Mucosa of descending colon (tissue), 3 donors: ENCODE measurements around the gene SOCS7. TPM values are rescaled to one million over a fixed set of nuclear protein-coding genes. Genes with fewer than 3 reads are reported as not detected.

Experiments used
- ATAC-seq: fragments of 200-7000 bp; cut with Tn5 transposase; one replicate; pipeline ENCODE4 v1.9.1; 2020; ENCODE audit warnings: mild to moderate bottlenecking, moderate library complexity
- DNase-seq, 3 donors: peaks; one replicate each; pipeline ENCODE4 v3.0.0-alpha.2; 2020
- H3K36me3 ChIP-seq: fragments of 200-600 bp; one replicate; pipeline ENCODE4 v1.8.0; 2021; ENCODE audit warnings: low read depth, mild to moderate bottlenecking
- H3K4me1 ChIP-seq: fragments of 200-600 bp; one replicate; pipeline ENCODE4 v1.8.0; 2021; ENCODE audit warnings: low read depth, mild to moderate bottlenecking
- H3K4me3 ChIP-seq: fragments of 200-600 bp; one replicate; pipeline ENCODE4 v1.8.0; 2021; ENCODE audit warnings: mild to moderate bottlenecking
- H3K9me3 ChIP-seq: fragments of 200-600 bp; one replicate; pipeline ENCODE4 v1.8.0; 2021; ENCODE audit warnings: mild to moderate bottlenecking
- CTCF ChIP-seq: fragments of 200-600 bp; IDR thresholded peaks from one replicate; pipeline ENCODE4 v1.8.0; 2022; ENCODE audit warnings: antibody characterized with exemption, mild to moderate bottlenecking
- intact Hi-C, 2 donors: fragments of 100-400 bp; cut with DNase I in 1 of 2; cut with micrococcal nuclease in 1 of 2; formaldehyde crosslinking; loops; one replicate each; pipeline versions ENCODE4 v1.11.0 to v1.11.1; 2022; cut with DNase I, micrococcal nuclease
- total RNA-seq, 3 donors: library from RNA; stranded (reverse); fragmentation: NEBNext Ultra II Directional in 2 of 3; extraction: Animal tissue kit (Norgen Biotek cat#: 25700) in 2 of 3; gene quantifications; one replicate each; pipeline versions ENCODE4 v1.2.1 to v1.2.4, GENCODE V29; 2021 to 2023
- donor health status: DM: no; HTN: no; CAD: no; lungs with moderate emphysema.
- donor health status: DM: no; HTN: no; CAD: no.
- donor health status: DM: no; HTN: yes; CAD: no.

Gene SOCS7
- total RNA-seq, 3 donors from 2014 or later: 11.4 to 26.2 (median 16.1) TPM

GRCh38 chr17:38419508-38419981 lies 67.9 kb downstream of the SOCS7 start:
- ATAC-seq: no peak
- no peak for TF ChIP-seq CTCF
- H3K4me3 ChIP-seq: no peak overlapping the region
- intact Hi-C loops: no loop called here
- H3K4me1 ChIP-seq: peaks cover 4% of the 10 kb centered on the region
- no peaks in the 10 kb centered on the region for H3K9me3 ChIP-seq
- H3K36me3 ChIP-seq: no peaks in the 10 kb centered on the region
- no peak for DNase-seq

- no peak overlapping the region for H3K4me3 ChIP-seq
- no peaks in the 10 kb centered on the region for H3K4me1 ChIP-seq
- ATAC-seq: no peak
- H3K36me3 ChIP-seq: no peaks in the 10 kb centered on the region
- DNase-seq: no peak
- intact Hi-C loops: loop anchor here in 1 of 2 donors (10.0 kb wide), 1 partner anchor 64 kb away; no protein-coding TSS in a partner anchor
- H3K9me3 ChIP-seq: no peaks in the 10 kb centered on the region
- TF ChIP-seq CTCF: no peak
These were observed 68.9 kb downstream of the SOCS7 start for GRCh38 chr17:38420518-38420917.

- intact Hi-C loops: loop anchor here in 1 of 2 donors (10.0 kb wide), 1 partner anchor 63 kb away; no protein-coding TSS in a partner anchor
- no peak for ATAC-seq
These were observed 69.7 kb downstream of the SOCS7 start for GRCh38 chr17:38421171-38421841.

GRCh38 chr17:38421871-38422827 lies 70.5 kb downstream of the SOCS7 start:
- TF ChIP-seq CTCF: no peak
- Histone ChIP-seq H3K4me3 (no peak overlapping the region), H3K9me3 (no peaks in the 10 kb centered on the region), H3K36me3 (no peaks in the 10 kb centered on the region), H3K4me1 (peaks cover 2% of the 10 kb centered on the region)
- intact Hi-C loops: loop anchor here in 1 of 2 donors (10.0 kb wide), 1 partner anchor 63 kb away; no protein-coding TSS in a partner anchor
- no peak for DNase-seq
- ATAC-seq: no peak

More at GRCh38 chr17:38421171-38421841, 69.7 kb downstream of the SOCS7 start:
- DNase-seq: no peak
- H3K9me3 ChIP-seq: no peaks in the 10 kb centered on the region
- H3K4me1 ChIP-seq: no peaks in the 10 kb centered on the region
- TF ChIP-seq CTCF: no peak
- H3K36me3 ChIP-seq: no peaks in the 10 kb centered on the region
- no peak overlapping the region for H3K4me3 ChIP-seq

- DNase-seq: no peak
- TF ChIP-seq CTCF: no peak
- ATAC-seq: peak; percentile 21
- Histone ChIP-seq H3K36me3 (no peaks in the 10 kb centered on the region), H3K4me3 (no peak overlapping the region), H3K9me3 (no peaks in the 10 kb centered on the region), H3K4me1 (peaks cover 11% of the 10 kb centered on the region)
- intact Hi-C loops: loop anchor here in 1 of 2 donors (10.0 kb wide), 1 partner anchor 60 kb away; no protein-coding TSS in a partner anchor
These were observed 72.8 kb downstream of the SOCS7 start for GRCh38 chr17:38424297-38424972.
